Measurements from ENCODE around the gene CRYL1.

GRCh38 chr13:20360041-20360491 lies 165.6 kb downstream of the CRYL1 start:
- TF ChIP-seq CTCF (IDR thresholded peaks at IDR 0.05) (no peak), POLR2AphosphoS5 (IDR thresholded peaks at IDR 0.05) (no peak)
